HepG2 (cell line): ENCODE results near the gene ELF1. TPM values are rescaled to one million over a fixed set of nuclear protein-coding genes. Genes with fewer than 3 reads are reported as not detected.
A peak's percentile ranks its signal among the peaks of the same experiment; 100 is the strongest.

Experiments used
- ATAD3A ChIP-seq: sonication (generic); formaldehyde crosslinking; IDR thresholded peaks from 2 replicates; pipeline ENCODE4 v1.4.0; 2020; ENCODE audit warnings: missing genetic modification reagents
- BCL6 ChIP-seq: IDR thresholded peaks from 2 replicates; pipeline ENCODE4 v1.6.1; 2016; ENCODE audit warnings: missing genetic modification reagents, missing compliant biosample characterization
- EZH2 ChIP-seq: conservative IDR thresholded peaks from 2 replicates; pipeline ENCODE4 v1.6.1; 2012; ENCODE audit warnings: mild to moderate bottlenecking, low read depth, low read length, moderate library complexity
- GLI4 ChIP-seq: sonication (generic); formaldehyde crosslinking; IDR thresholded peaks from 2 replicates; pipeline ENCODE4 v1.5.1; 2020; ENCODE audit warnings: missing genetic modification reagents, mild to moderate bottlenecking, moderate library complexity, borderline replicate concordance
- HNF1B ChIP-seq: sonication (generic); formaldehyde crosslinking; IDR thresholded peaks from 2 replicates; pipeline ENCODE4 v1.5.1; 2020; ENCODE audit warnings: mild to moderate bottlenecking, moderate library complexity, missing genetic modification reagents
- IKZF4 ChIP-seq: sonication (generic); formaldehyde crosslinking; IDR thresholded peaks from 2 replicates; pipeline ENCODE4 v1.5.1; 2020; ENCODE audit warnings: borderline replicate concordance, mild to moderate bottlenecking, low read depth, missing genetic modification reagents; ENCODE audit errors: not compliant biosample characterization
- ONECUT2 ChIP-seq: sonication (generic); formaldehyde crosslinking; IDR thresholded peaks from 2 replicates; pipeline ENCODE4 v1.4.0; 2020; ENCODE audit warnings: missing genetic modification reagents
- PRPF4 ChIP-seq: fragments of 200-400 bp; formaldehyde crosslinking; IDR thresholded peaks from 2 replicates; pipeline ENCODE4 v1.6.1; 2016; ENCODE audit warnings: low read length, low read depth; ENCODE audit not compliant: poor library complexity, severe bottlenecking
- RXRB ChIP-seq: IDR thresholded peaks from 2 replicates; pipeline ENCODE4 v1.6.1; 2016; ENCODE audit warnings: borderline replicate concordance, missing genetic modification reagents, missing compliant biosample characterization
- SNAPC2 ChIP-seq: sonication (generic); formaldehyde crosslinking; IDR thresholded peaks from 2 replicates; pipeline ENCODE4 v1.8.1; 2022; ENCODE audit warnings: mild to moderate bottlenecking, missing genetic modification reagents
- TEAD3 ChIP-seq: optimal IDR thresholded peaks from 2 replicates; pipeline ENCODE3; 2016; ENCODE audit warnings: borderline replicate concordance
- TFDP1 ChIP-seq: IDR thresholded peaks from 2 replicates; pipeline ENCODE4 v1.6.1; 2016; ENCODE audit warnings: missing compliant biosample characterization, missing genetic modification reagents, borderline replicate concordance
- XRCC5 ChIP-seq: fragments of 200-400 bp; formaldehyde crosslinking; optimal IDR thresholded peaks from 2 replicates; pipeline ENCODE3; 2017; ENCODE audit warnings: mild to moderate bottlenecking, low read length
- ZNF136 ChIP-seq: sonication (generic); formaldehyde crosslinking; IDR thresholded peaks from 2 replicates; pipeline ENCODE4 v1.8.1; 2022; ENCODE audit warnings: low read depth, mild to moderate bottlenecking, moderate library complexity, missing genetic modification reagents
- ZNF576 ChIP-seq: sonication (generic); formaldehyde crosslinking; IDR thresholded peaks from 2 replicates; pipeline ENCODE4 v1.4.0; 2020; ENCODE audit warnings: mild to moderate bottlenecking, missing genetic modification reagents
- ZNF7 ChIP-seq: IDR thresholded peaks from 2 replicates; pipeline ENCODE4 v1.6.1; 2016; ENCODE audit warnings: missing biosample characterization, missing genetic modification reagents
- polyA plus RNA-seq, 8 experiments: library from polyadenylated mRNA; depleted of rRNA in 3 of 8; stranded (reverse) in 7 of 8; unstranded in 1 of 8; fragments of >200 nt; fragmentation: Illumina TruSeq in 4 of 8; extraction: Trizol in 4 of 8; gene quantifications; 2 replicates each; pipeline versions ENCODE4 v1.2.1 to v1.2.3, GENCODE V29; 2011 to 2016; ENCODE audit warnings: low read depth in 4 of 8, missing spikeins in 1 of 8, mixed read lengths in 1 of 8; ENCODE audit not compliant: insufficient read depth in 1 of 8
- total RNA-seq, 5 experiments: library from RNA; depleted of rRNA; stranded (reverse); fragments of >200 nt; fragmentation: Illumina TruSeq; extraction: Trizol; gene quantifications; 2 replicates each; pipeline ENCODE4 v1.2.3, GENCODE V29; 2016; ENCODE audit warnings: low read depth in 1 of 5
- TF ChIP-seq, protein P1 (sequence below): sonication (generic); formaldehyde crosslinking; IDR thresholded peaks from 2 replicates; pipeline ENCODE4 v1.8.0; 2022; ENCODE audit warnings: mild to moderate bottlenecking, missing genetic modification reagents, moderate library complexity
- TF ChIP-seq, protein P2 (sequence below): sonication (generic); formaldehyde crosslinking; IDR thresholded peaks from 2 replicates; pipeline ENCODE4 v1.5.0; 2020; ENCODE audit warnings: missing genetic modification reagents
- TF ChIP-seq, protein P3 (sequence below): IDR thresholded peaks from 2 replicates; pipeline ENCODE4 v1.4.0; 2020; ENCODE audit warnings: mild to moderate bottlenecking, missing genetic modification reagents

The ELF1 gene
- total and polyA plus RNA-seq, 2 of the 13 experiments (the other 11 are each of a cell fraction or from before 2014, with no cell fraction given): 24.6 to 71.5 TPM

- TF ChIP-seq, protein P1, sequence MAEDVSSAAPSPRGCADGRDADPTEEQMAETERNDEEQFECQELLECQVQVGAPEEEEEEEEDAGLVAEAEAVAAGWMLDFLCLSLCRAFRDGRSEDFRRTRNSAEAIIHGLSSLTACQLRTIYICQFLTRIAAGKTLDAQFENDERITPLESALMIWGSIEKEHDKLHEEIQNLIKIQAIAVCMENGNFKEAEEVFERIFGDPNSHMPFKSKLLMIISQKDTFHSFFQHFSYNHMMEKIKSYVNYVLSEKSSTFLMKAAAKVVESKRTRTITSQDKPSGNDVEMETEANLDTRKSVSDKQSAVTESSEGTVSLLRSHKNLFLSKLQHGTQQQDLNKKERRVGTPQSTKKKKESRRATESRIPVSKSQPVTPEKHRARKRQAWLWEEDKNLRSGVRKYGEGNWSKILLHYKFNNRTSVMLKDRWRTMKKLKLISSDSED (CRISPR knock-in tag): no peak
- TF ChIP-seq TEAD3 (CRISPR knock-in tag): peak; percentile 42
- TF ChIP-seq ZNF7: no peak
- TF ChIP-seq PRPF4: no peak
- no peak for TF ChIP-seq SNAPC2
- TF ChIP-seq, protein P2, sequence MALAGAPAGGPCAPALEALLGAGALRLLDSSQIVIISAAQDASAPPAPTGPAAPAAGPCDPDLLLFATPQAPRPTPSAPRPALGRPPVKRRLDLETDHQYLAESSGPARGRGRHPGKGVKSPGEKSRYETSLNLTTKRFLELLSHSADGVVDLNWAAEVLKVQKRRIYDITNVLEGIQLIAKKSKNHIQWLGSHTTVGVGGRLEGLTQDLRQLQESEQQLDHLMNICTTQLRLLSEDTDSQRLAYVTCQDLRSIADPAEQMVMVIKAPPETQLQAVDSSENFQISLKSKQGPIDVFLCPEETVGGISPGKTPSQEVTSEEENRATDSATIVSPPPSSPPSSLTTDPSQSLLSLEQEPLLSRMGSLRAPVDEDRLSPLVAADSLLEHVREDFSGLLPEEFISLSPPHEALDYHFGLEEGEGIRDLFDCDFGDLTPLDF (CRISPR knock-in tag): no peak
- no peak for TF ChIP-seq ZNF576 (CRISPR knock-in tag)
- TF ChIP-seq ZNF136: no peak
- TF ChIP-seq ATAD3A (CRISPR knock-in tag): no peak
- no peak for TF ChIP-seq ONECUT2
- peak; percentile 32 for TF ChIP-seq XRCC5
- TF ChIP-seq RXRB (CRISPR knock-in tag): 0 out of 2 replicates have a peak, but pooled peaks have one; percentile 9
- TF ChIP-seq GLI4: no peak
- TF ChIP-seq TFDP1 (CRISPR knock-in tag): no peak
- TF ChIP-seq BCL6: no peak
- TF ChIP-seq, protein P3, sequence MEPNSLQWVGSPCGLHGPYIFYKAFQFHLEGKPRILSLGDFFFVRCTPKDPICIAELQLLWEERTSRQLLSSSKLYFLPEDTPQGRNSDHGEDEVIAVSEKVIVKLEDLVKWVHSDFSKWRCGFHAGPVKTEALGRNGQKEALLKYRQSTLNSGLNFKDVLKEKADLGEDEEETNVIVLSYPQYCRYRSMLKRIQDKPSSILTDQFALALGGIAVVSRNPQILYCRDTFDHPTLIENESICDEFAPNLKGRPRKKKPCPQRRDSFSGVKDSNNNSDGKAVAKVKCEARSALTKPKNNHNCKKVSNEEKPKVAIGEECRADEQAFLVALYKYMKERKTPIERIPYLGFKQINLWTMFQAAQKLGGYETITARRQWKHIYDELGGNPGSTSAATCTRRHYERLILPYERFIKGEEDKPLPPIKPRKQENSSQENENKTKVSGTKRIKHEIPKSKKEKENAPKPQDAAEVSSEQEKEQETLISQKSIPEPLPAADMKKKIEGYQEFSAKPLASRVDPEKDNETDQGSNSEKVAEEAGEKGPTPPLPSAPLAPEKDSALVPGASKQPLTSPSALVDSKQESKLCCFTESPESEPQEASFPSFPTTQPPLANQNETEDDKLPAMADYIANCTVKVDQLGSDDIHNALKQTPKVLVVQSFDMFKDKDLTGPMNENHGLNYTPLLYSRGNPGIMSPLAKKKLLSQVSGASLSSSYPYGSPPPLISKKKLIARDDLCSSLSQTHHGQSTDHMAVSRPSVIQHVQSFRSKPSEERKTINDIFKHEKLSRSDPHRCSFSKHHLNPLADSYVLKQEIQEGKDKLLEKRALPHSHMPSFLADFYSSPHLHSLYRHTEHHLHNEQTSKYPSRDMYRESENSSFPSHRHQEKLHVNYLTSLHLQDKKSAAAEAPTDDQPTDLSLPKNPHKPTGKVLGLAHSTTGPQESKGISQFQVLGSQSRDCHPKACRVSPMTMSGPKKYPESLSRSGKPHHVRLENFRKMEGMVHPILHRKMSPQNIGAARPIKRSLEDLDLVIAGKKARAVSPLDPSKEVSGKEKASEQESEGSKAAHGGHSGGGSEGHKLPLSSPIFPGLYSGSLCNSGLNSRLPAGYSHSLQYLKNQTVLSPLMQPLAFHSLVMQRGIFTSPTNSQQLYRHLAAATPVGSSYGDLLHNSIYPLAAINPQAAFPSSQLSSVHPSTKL (CRISPR knock-in tag): peak; percentile 28; the same call in 1 of the 2 replicates
- TF ChIP-seq HNF1B (CRISPR knock-in tag): peak; percentile 46; the same call in 1 of the 2 replicates
- no peak for TF ChIP-seq IKZF4 (CRISPR knock-in tag)
- no peak for TF ChIP-seq EZH2
These were observed 44.4 kb downstream of the ELF1 start (continued) for GRCh38 chr13:40974460-40975407.
